GM19455 (cell line): ENCODE data around the gene OR1G1.
"Not testable (repeated sequence)": the region's sequence is repeated elsewhere in the genome, so short reads cannot be mapped to it uniquely, and the experiment has no call there.

Source experiments
- ATAC-seq: cut with Tn5 transposase; IDR thresholded peaks from one replicate; pipeline ENCODE4 v1.9.1; 2021; ENCODE audit not compliant: unreplicated experiment

Gene OR1G1

GRCh38 chr17:3127451-3127850, at the start of gene OR1G1:
TSS of gene OR1G1 (minus strand) at chr17:3127551. CDS start at chr17:3127551, 0 bp downstream.
- ATAC-seq = no peak

GRCh38 chr17:3167574-3167973, 40.2 kb upstream of the OR1G1 start:
- ATAC-seq = no peak

GRCh38 chr17:3157218-3157617, 29.9 kb upstream of the OR1G1 start:
- ATAC-seq = no peak

GRCh38 chr17:3137494-3137893, 10.1 kb upstream of the OR1G1 start:
- ATAC-seq = not testable (repeated sequence)

- no peak for ATAC-seq
Observed at GRCh38 chr17:3104322-3104721, 23.0 kb downstream of the OR1G1 start, which contains the start of gene OR1D2. TSS of gene OR1D2 (minus strand) at chr17:3104422. CDS start at chr17:3092996, 11,426 bp downstream.
